ENCODE measurements around the gene HJURP.

DNA sequence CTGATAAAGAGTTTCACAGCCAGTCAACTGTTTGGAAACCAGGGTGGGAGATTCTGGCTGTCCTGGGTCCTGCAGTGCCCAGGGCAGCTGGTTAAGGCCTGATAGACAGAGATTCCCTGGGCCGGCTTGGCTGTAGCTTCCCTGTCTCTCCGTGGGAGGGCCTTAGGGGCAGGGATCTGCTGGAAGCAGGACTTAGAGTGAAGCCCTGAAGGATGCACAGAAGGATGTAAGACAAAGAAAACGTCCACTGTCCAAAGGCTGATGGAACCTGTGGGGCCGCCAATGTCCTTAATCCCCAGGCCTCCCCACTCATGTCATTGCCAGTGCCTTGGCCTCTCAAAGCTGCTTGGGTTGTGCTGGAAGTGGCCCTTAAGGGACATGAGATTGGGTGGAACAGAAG is 43.2 kb downstream of the HJURP start:
- TF ChIP-seq CTCF (IDR thresholded peaks at IDR 0.05) (no peak), EP300 (IDR thresholded peaks at IDR 0.05) (no peak)

Data from gastroesophageal sphincter (tissue), 3 donors.